GM12892 (cell line): ENCODE measurements around the gene DYRK2.

Source experiments
- DNase-seq: peaks from one replicate; pipeline ENCODE4 v3.0.0; 2011; ENCODE audit not compliant: insufficient read length
- FAIRE-seq: peaks from 2 replicates; lab custom pipeline; 2011; peaks lifted over from hg19 to GRCh38; lab: Jason Lieb, UNC
- POLR2A ChIP-seq: IDR thresholded peaks from 2 replicates; pipeline ENCODE4 v1.6.1; 2011; ENCODE audit warnings: low read depth, low read length, control low read depth
- POLR2AphosphoS5 ChIP-seq: IDR thresholded peaks from 2 replicates; pipeline ENCODE4 v1.6.1; 2011; ENCODE audit warnings: low read depth, low read length, control low read depth
- TAF1 ChIP-seq: IDR thresholded peaks from 2 replicates; pipeline ENCODE4 v1.6.1; 2011; ENCODE audit warnings: low read depth, mild to moderate bottlenecking, control low read depth, low read length, borderline replicate concordance

The DYRK2 gene

GRCh38 chr12:67626156-67626555 lies 22.4 kb upstream of the DYRK2 start:
- FAIRE-seq = no peak
- DNase-seq = no peak
- TF ChIP-seq POLR2A (no peak), TAF1 (no peak), POLR2AphosphoS5 (no peak)

- FAIRE-seq (peak; percentile 50), DNase-seq (no peak)
- TF ChIP-seq POLR2AphosphoS5 (no peak), TAF1 (no peak), POLR2A (no peak)
These were observed 18.0 kb upstream of the DYRK2 start for GRCh38 chr12:67630373-67631088.

GRCh38 chr12:67632005-67632404 lies 16.5 kb upstream of the DYRK2 start:
- DNase-seq = no peak
- FAIRE-seq = peak; percentile 21
- TF ChIP-seq POLR2AphosphoS5 (no peak), POLR2A (no peak), TAF1 (no peak)

- TF ChIP-seq POLR2A (no peak), TAF1 (no peak), POLR2AphosphoS5 (no peak)
- FAIRE-seq (no peak), DNase-seq (no peak)
These were observed 15.4 kb upstream of the DYRK2 start for GRCh38 chr12:67633024-67633610.

- DNase-seq (no peak), FAIRE-seq (peak; percentile 36)
- TF ChIP-seq POLR2A (no peak), TAF1 (no peak), POLR2AphosphoS5 (no peak)
These were observed 14.8 kb upstream of the DYRK2 start for GRCh38 chr12:67633708-67634107.

GRCh38 chr12:67634303-67634761 lies 14.2 kb upstream of the DYRK2 start:
- DNase-seq (no peak), FAIRE-seq (no peak)
- no peak for TF ChIP-seq POLR2A
- TF ChIP-seq TAF1 = no peak
- TF ChIP-seq POLR2AphosphoS5 = no peak

GRCh38 chr12:67637718-67638117 lies 10.8 kb upstream of the DYRK2 start:
- FAIRE-seq (no peak), DNase-seq (no peak)
- TF ChIP-seq POLR2A (no peak), POLR2AphosphoS5 (no peak), TAF1 (no peak)

GRCh38 chr12:67638694-67639093 lies 9.9 kb upstream of the DYRK2 start:
- FAIRE-seq (no peak), DNase-seq (no peak)
- TF ChIP-seq POLR2A (no peak), POLR2AphosphoS5 (no peak), TAF1 (no peak)

GRCh38 chr12:67640863-67641262 lies 7.7 kb upstream of the DYRK2 start:
- TF ChIP-seq POLR2A (no peak), POLR2AphosphoS5 (no peak), TAF1 (no peak)
- no peak for FAIRE-seq
- no peak for DNase-seq

GRCh38 chr12:67645126-67645525 lies 3.4 kb upstream of the DYRK2 start:
- FAIRE-seq (no peak), DNase-seq (no peak)
- TF ChIP-seq TAF1 (no peak), POLR2AphosphoS5 (no peak), POLR2A (no peak)

- TF ChIP-seq TAF1 (no peak), POLR2A (no peak), POLR2AphosphoS5 (no peak)
- FAIRE-seq (no peak), DNase-seq (no peak)
These were observed 2.9 kb upstream of the DYRK2 start for GRCh38 chr12:67645601-67646000.

- TF ChIP-seq POLR2AphosphoS5 (no peak), POLR2A (no peak)
- no peak for DNase-seq
- FAIRE-seq = no peak
These were observed 1.8 kb upstream of the DYRK2 start for GRCh38 chr12:67646775-67647174.
